ENCODE measurements around the gene TSPAN9. TPM values are rescaled to one million over a fixed set of nuclear protein-coding genes. Genes with fewer than 3 reads are reported as not detected.
"Not testable (repeated sequence)": the region's sequence is repeated elsewhere in the genome, so short reads cannot be mapped to it uniquely, and the experiment has no call there.

Gene TSPAN9
- total RNA-seq, 1 donor from 2014 or later, result 70.8 TPM

GRCh38 chr12:3044141-3044630 is 33.0 kb upstream of the TSPAN9 start:
- DNase-seq, result no peak

DNA sequence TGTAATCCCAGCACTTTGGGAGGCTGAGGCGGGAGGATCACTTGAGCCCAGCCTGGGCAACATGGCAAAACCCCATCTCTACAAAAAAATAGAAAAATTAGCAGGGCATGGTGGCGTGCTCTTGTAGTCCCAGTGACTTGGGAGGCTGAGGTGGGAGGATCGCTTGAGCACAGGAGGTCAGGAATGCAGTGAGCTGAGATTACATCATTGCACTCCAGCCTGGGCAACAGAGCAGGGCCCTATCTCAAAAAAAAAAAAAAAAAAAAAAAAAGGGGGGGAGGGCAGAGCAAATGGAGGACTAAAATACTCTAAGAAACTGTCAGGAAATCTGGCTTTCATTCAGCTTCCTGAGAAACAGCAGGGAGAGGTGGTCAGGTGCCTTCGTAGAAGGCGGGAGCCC is 31.7 kb upstream of the TSPAN9 start:
- DNase-seq, result no peak

- no peak for DNase-seq
These were observed 31.2 kb upstream of the TSPAN9 start for GRCh38 chr12:3045989-3046388.

GRCh38 chr12:3046441-3047200 is 30.6 kb upstream of the TSPAN9 start:
- DNase-seq, result no peak

GRCh38 chr12:3047961-3048360 is 29.2 kb upstream of the TSPAN9 start:
- DNase-seq, result peak; percentile 12

DNA sequence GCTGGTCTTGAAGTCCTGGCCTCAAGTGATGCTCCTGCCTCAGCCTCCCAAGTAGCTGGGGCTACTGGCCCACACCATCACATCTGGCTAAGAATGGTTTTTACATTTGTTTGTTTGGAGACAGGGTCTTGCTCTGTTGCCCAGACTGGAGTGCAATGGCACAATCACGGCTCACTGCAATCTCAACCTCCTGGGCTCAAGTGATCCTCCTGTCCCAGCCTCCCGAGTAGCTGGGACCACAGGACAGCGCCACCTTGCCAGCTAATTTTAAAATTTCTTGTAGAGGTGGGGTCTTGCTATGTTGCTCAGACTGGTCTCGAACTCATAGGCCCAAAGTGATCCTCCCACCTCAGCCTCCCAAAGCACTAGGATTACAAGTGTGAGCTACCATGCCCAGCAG is 28.6 kb upstream of the TSPAN9 start:
- DNase-seq, result no peak

DNA sequence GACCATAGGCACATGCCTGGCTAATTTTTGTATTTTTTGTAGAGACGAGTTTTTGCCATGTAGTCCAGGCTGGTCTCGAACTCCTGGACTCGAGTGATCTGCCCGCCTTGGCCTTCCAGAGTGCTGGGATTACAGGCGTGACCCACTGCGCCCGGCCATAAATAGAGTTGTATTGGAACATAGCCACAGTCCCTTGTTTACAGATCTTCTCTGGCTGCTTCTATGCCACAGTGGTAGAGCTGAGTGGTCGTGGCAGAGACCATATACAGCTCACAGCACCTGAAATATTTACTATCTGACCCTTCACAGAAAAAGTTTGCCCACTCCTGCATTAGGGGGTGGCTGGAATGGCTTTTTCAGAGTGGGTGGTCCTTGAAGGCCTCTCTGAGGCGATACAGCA is 28.0 kb upstream of the TSPAN9 start:
- no peak for DNase-seq

GRCh38 chr12:3049611-3050249 is 27.4 kb upstream of the TSPAN9 start:
- DNase-seq, result no peak

DNA sequence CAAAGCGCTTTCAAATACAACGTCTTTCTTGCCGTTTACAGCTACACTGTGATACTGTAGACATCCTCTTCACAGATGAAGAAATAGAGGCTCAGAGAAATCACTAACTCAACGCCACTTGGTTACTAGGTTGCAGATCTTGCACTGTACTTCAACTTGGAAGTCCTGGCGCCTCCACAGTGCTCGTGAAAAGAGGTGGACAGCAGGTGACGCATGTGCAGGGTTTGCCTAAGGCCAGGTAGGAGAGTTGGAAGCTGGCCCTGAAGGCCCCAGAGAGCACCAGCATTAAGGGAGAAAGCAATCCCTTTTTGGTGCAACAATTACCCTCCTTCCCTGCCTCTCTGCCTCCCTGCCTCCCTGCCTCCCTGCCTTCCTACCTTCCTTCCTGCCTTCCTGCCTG is 22.8 kb upstream of the TSPAN9 start:
- DNase-seq, result no peak

DNA sequence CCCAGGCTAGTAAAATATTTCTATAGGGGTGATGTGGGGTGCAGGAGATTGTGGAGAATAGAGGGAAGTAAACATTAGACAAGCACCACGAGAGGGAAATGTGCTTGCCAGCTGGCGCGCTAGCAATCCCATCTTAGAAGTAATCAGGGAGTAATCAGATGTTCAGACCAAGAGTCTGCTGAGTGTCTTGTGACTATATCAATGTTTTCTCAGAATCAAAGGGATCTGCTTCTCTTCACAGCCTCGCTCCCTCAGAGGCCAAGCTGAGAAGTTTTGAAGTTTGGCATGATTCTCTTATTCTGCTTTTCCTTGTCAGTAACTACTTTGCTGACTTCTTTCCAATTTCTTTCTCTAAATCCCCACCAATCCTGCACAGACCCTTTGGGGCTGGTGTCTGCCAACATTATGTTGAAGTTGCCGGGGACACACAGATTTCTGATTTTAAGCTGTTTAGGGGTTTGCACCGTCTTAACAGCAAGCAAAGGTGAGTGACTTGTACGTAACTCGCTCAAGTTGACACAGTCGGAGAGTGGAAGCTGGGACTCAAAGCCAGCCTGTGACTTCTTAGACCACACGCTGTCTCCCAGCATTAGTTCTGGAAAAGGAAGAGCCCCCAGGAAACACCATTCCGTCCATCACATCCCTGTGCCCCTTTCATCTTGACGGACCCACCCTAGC is 22.0 kb upstream of the TSPAN9 start:
- DNase-seq, result no peak

- DNase-seq, result no peak
These were observed 21.3 kb upstream of the TSPAN9 start for GRCh38 chr12:3055704-3056467.

DNA sequence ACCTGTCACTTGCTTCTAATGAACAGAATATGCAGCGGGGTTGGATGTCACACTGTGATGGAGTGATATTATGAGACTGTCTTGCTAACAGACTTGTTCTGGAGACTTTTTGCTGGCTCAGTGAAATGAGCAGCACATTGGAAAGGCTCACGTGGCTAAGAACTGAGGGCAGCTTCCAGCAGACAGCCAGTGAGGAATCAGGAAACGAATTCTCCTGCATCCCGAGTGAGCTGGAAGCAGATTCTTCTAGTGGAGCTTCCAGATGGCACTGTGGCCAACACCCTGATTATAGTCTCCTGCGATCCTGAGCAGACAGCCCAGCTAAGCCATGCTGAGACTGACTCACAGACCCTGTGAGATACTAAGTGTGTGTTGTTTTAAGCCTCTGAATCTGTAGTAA is 16.1 kb upstream of the TSPAN9 start:
- no peak for DNase-seq

GRCh38 chr12:3061501-3062215 is 15.5 kb upstream of the TSPAN9 start:
- DNase-seq, result no peak

GRCh38 chr12:3065300-3065699 is 11.9 kb upstream of the TSPAN9 start:
- no peak for DNase-seq

DNA sequence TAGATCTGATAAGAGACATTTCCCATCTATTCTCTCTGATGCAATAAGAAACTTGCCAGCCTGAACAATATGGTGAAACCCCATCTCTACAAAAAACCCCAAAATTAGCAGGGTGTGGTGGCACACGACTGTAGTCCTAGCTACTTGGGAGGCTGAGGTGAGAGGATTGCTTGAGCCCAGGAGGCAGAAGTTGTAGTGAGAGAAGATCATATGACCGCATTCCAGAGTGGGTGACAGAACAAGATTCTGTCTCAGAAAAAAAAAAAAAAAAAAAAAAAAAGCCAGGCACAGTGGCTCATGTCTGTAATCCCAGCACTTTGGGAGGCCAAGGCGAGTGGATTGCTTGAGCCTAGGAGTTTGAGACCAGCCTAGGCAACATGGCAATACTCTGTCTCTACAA is 11.3 kb upstream of the TSPAN9 start:
- DNase-seq, result not testable (repeated sequence)

DNA sequence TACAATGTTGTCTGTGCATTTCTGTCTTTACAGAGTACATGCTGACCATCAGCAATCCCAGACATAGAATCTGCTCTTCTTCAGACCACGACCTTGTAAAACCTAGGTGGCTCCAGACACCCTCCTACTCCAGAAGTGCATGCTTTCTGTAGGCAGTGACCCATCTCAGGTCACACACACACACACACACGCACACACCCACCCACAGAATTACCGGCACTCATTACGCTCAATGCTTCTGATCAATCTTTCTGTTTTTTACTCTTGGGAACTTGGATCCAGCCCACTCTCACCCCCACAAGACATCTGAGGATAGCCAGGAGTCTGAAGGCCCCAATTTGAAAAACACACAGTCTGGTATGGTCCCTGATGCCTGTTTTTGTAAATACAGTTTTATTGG is 7.5 kb upstream of the TSPAN9 start:
- no peak for DNase-seq

- DNase-seq, result no peak
These were observed 6.1 kb upstream of the TSPAN9 start for GRCh38 chr12:3071107-3071506.

- DNase-seq, result no peak
These were observed 5.5 kb upstream of the TSPAN9 start for GRCh38 chr12:3071710-3072109.

DNA sequence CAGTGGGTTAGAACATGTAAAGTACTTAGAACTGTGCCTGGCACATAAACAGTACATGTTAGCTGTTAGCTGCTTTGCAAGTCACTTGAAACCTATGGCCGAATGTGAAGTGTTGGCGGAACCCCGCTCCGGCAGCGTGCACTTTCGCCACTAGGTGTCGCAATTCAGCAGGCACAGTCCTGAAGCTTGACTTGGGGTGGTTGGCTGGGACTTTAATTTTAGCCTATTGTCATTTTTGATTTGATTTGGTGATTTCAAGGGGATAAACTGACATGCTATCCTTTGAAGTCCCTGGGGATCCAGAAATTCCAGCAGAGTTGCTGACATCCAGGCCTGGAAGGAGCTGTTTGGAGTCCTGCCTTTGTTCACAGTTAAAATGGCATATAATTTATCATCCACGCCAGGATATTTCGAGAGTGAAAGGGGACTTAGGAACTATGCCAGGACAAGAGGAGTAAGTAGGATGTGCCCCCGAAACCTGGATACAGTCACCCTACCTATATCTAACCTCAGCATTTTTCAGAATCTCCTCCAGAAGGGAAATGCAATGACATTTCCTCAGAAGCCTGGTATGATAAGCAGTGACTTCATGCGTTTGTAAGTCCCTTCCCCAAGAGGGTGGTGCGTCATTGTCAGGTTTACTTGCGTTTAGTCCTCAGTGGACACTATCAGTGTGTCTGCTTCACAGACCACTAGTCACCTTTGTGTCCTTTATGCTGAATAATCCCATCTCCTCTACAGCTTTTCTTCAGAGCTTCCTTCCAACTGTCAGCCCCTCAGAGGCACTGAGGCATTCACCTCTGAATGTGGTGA is 3.5 kb upstream of the TSPAN9 start:
- DNase-seq, result peak; percentile 94

DNA sequence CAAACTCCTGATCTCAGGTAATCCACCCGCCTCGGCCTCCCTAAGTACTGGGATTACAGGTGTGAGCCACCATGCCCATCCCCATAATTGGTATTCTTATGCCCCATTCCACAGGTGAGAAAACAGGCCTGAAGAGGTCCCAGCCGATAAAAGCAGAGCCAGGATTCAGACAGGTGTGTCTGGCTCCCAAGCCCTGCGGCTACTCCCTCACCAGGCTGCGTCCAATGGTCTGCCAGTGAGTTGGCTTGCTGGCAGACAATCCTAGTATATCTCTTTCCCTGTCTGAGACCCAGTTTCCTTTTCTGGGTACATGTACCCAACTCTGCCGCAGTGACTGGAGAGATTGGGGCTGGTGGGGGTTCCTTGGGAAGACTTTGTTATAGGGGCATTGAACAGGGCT is 1.9 kb upstream of the TSPAN9 start:
- no peak for DNase-seq

- peak; percentile 28 for DNase-seq
These were observed 448 bp downstream of the TSPAN9 start for GRCh38 chr12:3077572-3078081.

Data from dermis blood vessel endothelial cell (primary cell).